Esophagus squamous epithelium (tissue), 5 donors: ENCODE measurements around the gene UGT8. TPM values are rescaled to one million over a fixed set of nuclear protein-coding genes. Genes with fewer than 3 reads are reported as not detected.

Experiments
- DNase-seq: peaks from one replicate; lab custom pipeline; 2025; lab: John Stamatoyannopoulos, UW
- H3K27ac ChIP-seq, 4 donors: fragments of 200-600 bp; sonication (generic); one replicate each; pipeline ENCODE4 v1.5.1; 2016 to 2019; ENCODE audit warnings: mild to moderate bottlenecking in 1 of 4
- H3K27me3 ChIP-seq, 4 donors: fragments of 200-600 bp; sonication (generic); 1 replicate in 3 of 4; 2 replicates in 1 of 4; pipeline versions ENCODE4 v1.5.1 to v1.6.0; 2017 to 2021; ENCODE audit warnings: antibody characterized with exemption in 1 of 4
- H3K36me3 ChIP-seq, 3 donors: fragments of 200-600 bp; sonication (generic); one replicate each; pipeline ENCODE4 v1.5.1; 2016 to 2019
- H3K4me1 ChIP-seq, 3 donors: fragments of 200-600 bp; sonication (generic); one replicate each; pipeline ENCODE4 v1.5.1; 2017 to 2019
- H3K4me3 ChIP-seq, 4 donors: fragments of 200-600 bp; sonication (generic); 1 replicate in 3 of 4; 2 replicates in 1 of 4; pipeline ENCODE4 v1.5.1; 2016 to 2019; ENCODE audit warnings: mild to moderate bottlenecking in 2 of 4, moderate library complexity in 1 of 4
- H3K9me3 ChIP-seq, 3 donors: fragments of 200-600 bp; sonication (generic); one replicate each; pipeline ENCODE4 v1.5.1; 2016 to 2019
- POLR2A ChIP-seq, 4 donors: fragments of 450-650 bp; IDR thresholded peaks; one replicate each; pipeline ENCODE4 v1.6.1; 2017; ENCODE audit warnings: antibody characterized with exemption in 4 of 4, mild to moderate bottlenecking in 4 of 4, moderate library complexity in 3 of 4
- WGBS, 2 donors: methylation state at CpG; one replicate each; pipeline ENCODE4 v1.1.5; 2018; 5-methylcytosine and 5-hydroxymethylcytosine counted together
- intact Hi-C: fragments of 100-400 bp; cut with DNase I; formaldehyde crosslinking; loops from one replicate; pipeline ENCODE4 v1.15.0; 2022
- total RNA-seq, 4 donors: library from RNA; depleted of rRNA; stranded (reverse); fragments of >200 nt; gene quantifications; one replicate each; pipeline ENCODE4 v1.1.0, GENCODE V29; 2016
- TF ChIP-seq, protein P1 (sequence below), 6 experiments: fragments of 450-650 bp in 4 of 6; fragments of 200-600 bp in 2 of 6; sonication (generic) in 2 of 6; IDR thresholded peaks; one replicate each; pipeline ENCODE4 v1.5.1; 2016 to 2019; ENCODE audit warnings: antibody characterized with exemption in 6 of 6, mild to moderate bottlenecking in 4 of 6, moderate library complexity in 4 of 6
- donor health status: DM: yes; HTN: yes; CAD: no.

Gene UGT8
- total RNA-seq, 4 donors from 2014 or later, result 1.2 to 3.9 (median 2.1) TPM

DNA sequence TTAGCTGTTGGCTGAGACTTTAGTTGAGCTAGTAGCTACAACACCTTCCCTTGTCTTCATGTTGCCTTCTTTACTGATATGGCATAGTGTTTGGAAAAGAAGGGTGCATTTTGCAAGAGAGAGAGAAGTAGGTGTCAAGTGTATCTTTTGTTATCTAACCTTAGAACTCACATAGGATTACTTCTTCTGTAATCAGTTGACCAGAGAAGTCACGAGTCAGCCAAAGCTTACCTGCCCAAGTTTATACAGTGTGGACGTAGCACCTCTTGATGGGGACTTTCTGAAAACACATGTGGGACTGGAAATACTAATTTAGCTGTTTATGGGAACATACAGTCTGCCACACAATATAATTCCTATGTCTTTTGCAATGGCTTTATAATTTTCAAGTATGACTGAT lies 56.0 kb downstream of the UGT8 start:
- TF ChIP-seq, protein P1, sequence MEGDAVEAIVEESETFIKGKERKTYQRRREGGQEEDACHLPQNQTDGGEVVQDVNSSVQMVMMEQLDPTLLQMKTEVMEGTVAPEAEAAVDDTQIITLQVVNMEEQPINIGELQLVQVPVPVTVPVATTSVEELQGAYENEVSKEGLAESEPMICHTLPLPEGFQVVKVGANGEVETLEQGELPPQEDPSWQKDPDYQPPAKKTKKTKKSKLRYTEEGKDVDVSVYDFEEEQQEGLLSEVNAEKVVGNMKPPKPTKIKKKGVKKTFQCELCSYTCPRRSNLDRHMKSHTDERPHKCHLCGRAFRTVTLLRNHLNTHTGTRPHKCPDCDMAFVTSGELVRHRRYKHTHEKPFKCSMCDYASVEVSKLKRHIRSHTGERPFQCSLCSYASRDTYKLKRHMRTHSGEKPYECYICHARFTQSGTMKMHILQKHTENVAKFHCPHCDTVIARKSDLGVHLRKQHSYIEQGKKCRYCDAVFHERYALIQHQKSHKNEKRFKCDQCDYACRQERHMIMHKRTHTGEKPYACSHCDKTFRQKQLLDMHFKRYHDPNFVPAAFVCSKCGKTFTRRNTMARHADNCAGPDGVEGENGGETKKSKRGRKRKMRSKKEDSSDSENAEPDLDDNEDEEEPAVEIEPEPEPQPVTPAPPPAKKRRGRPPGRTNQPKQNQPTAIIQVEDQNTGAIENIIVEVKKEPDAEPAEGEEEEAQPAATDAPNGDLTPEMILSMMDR (IDR thresholded peaks at IDR 0.05), result no peak
- intact Hi-C loops, result no loop called here
- 66 to 71% methylated on average over 2 of the region's 2 CpGs for WGBS, 2 donors
- Histone ChIP-seq H3K27me3 (no peaks in the 10 kb centered on the region), H3K4me3 (no peak overlapping the region), H3K4me1 (no peaks in the 10 kb centered on the region), H3K27ac (no peak overlapping the region), H3K9me3 (no peaks in the 10 kb centered on the region), H3K36me3 (no peaks in the 10 kb centered on the region)
- DNase-seq, result no peak

DNA sequence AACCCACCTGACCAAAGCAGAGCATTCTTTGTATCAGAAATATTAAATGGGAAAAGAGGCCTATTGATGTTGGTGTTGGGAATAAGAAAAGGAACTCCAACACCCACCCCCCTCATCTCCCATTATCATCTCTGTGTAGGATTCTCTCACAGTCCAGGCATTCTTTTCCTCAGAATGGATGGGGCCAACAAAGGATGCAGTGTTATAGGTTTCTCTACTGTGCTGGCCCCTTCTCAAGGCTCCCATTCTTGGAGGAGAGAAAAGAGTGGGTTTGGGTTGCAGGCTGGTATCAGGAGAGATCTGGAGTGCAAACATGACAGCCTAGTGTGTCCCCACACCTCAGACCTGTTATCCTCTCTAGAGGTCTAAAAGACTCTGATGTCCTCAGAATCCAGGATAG lies 59.6 kb downstream of the UGT8 start:
- H3K9me3 ChIP-seq, result no peaks in the 10 kb centered on the region
- no peak for TF ChIP-seq POLR2A (IDR thresholded peaks at IDR 0.05)
- TF ChIP-seq, protein P1 (IDR thresholded peaks at IDR 0.05), result no peak
- intact Hi-C loops, result no loop called here
- no peaks in the 10 kb centered on the region for H3K4me1 ChIP-seq
- no peaks in the 10 kb centered on the region for H3K27me3 ChIP-seq
- H3K4me3 ChIP-seq, result no peak overlapping the region
- no peak overlapping the region for H3K27ac ChIP-seq
- no peaks in the 10 kb centered on the region for H3K36me3 ChIP-seq
- DNase-seq, result no peak

DNA sequence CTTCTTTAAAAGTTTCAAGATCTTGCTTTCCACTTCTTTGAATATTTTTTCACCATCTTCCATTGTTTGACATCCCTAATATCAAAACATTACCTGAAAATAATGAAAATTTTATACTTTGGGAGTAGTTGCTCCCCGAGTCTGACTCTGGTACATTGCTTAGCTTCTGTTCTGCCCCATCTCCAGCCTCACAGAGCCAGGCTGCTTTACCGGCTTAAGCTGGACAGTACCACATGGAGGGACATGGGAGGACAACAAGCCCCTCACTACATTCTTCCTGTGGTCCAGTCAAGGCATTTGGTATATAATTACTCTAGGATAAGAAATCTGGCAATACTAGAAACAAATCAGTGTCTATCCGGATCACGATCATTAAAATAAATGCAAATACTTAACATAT lies 60.2 kb downstream of the UGT8 start:
- H3K4me3 ChIP-seq, result no peak overlapping the region
- H3K9me3 ChIP-seq, result no peaks in the 10 kb centered on the region
- no peak overlapping the region for H3K27ac ChIP-seq
- 86% methylated on average over 4 of the region's 4 CpGs for WGBS, 2 donors
- TF ChIP-seq POLR2A (IDR thresholded peaks at IDR 0.05), result no peak
- TF ChIP-seq, protein P1 (IDR thresholded peaks at IDR 0.05), result no peak
- no peaks in the 10 kb centered on the region for H3K27me3 ChIP-seq
- intact Hi-C loops, result no loop called here
- no peaks in the 10 kb centered on the region for H3K36me3 ChIP-seq
- DNase-seq, result no peak
- H3K4me1 ChIP-seq, result no peaks in the 10 kb centered on the region

DNA sequence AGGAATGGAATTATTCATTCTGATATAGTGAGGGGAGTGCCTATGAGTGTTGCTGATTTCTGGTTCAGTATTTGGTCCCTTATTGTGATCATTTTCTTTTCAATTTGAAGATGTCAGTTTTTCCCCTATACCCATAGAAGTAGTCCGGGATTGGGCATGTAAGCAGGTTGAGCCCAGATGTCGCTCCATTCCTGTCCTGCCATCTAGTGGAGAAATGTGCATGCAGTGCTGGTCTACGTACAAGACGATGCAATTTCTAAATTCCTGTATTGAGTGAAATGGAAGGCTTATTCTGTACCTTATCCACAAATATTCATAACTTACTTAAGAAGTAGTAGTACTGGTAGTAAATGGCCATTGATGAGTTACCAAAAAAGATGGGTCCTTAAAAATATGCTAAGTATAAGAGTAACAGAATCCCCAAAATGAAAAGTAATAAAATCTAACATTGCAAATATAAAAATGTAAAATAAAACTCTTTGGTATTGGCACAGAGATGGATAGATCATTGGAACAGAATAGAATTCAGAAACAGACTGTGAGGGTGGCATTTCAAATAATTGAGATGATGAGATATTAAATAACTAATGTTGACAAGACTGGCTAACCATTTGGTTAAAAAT lies 60.9 kb downstream of the UGT8 start:
- Histone ChIP-seq H3K9me3 (no peaks in the 10 kb centered on the region), H3K4me3 (no peak overlapping the region), H3K27ac (no peak overlapping the region), H3K36me3 (no peaks in the 10 kb centered on the region), H3K4me1 (no peaks in the 10 kb centered on the region), H3K27me3 (no peaks in the 10 kb centered on the region)
- no peak for TF ChIP-seq POLR2A (IDR thresholded peaks at IDR 0.05)
- TF ChIP-seq, protein P1 (IDR thresholded peaks at IDR 0.05), result peak; percentile 49 to 78 (median 68)
- intact Hi-C loops, result loop anchor here (10.0 kb wide), 1 partner anchor 275 kb away; no protein-coding TSS in a partner anchor
- no peak for DNase-seq
- 4% methylated on average over 4 of the region's 4 CpGs for WGBS, 2 donors

DNA sequence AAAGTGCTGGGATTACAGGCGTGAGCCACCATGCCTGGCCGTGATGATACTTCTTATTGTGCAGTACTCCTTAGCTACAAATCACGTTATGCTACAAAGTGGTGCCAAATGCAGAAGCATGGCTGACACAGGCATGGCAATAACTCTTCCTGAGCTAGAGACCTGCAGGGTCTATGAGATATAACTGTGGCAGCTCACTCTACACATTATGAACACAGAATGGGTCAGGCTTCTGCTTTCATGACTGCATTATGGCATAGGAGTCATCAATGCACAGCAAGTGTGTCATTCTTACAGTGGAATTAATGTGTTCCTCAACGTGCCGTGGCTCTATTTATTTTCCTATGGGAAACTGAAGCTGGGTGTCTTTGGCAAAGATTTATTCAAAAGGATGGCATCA lies 64.5 kb downstream of the UGT8 start:
- intact Hi-C loops, result loop anchor here (10.0 kb wide), 1 partner anchor 278 kb away; no protein-coding TSS in a partner anchor
- H3K9me3 ChIP-seq, result no peaks in the 10 kb centered on the region
- 82 to 85% methylated on average over 3 to 4 of the region's 5 CpGs for WGBS, 2 donors
- H3K27ac ChIP-seq, result no peak overlapping the region
- H3K4me3 ChIP-seq, result no peak overlapping the region
- H3K36me3 ChIP-seq, result no peaks in the 10 kb centered on the region
- TF ChIP-seq, protein P1 (IDR thresholded peaks at IDR 0.05), result no peak
- TF ChIP-seq POLR2A (IDR thresholded peaks at IDR 0.05), result no peak
- H3K27me3 ChIP-seq, result no peaks in the 10 kb centered on the region
- no peak for DNase-seq
- no peaks in the 10 kb centered on the region for H3K4me1 ChIP-seq
